ENCODE data around the gene GPD2. TPM values are rescaled to one million over a fixed set of nuclear protein-coding genes. Genes with fewer than 3 reads are reported as not detected.
"Not testable (repeated sequence)": the region's sequence is repeated elsewhere in the genome, so short reads cannot be mapped to it uniquely, and the experiment has no call there.

Gene GPD2
- polyA plus RNA-seq, 1 donor = 28.5 TPM

GRCh38 chr2:156526950-156527636 is 90.9 kb downstream of the GPD2 start:
- no peak for DNase-seq
- H3K36me3 ChIP-seq (ENCODE audit: control insufficient read depth, insufficient read depth, low read length) = peaks cover 4% of the 10 kb centered on the region
- no peak overlapping the region for H3K4me3 ChIP-seq (ENCODE audit: low read length)
- H3K27ac ChIP-seq (ENCODE audit: low read length) = no peak overlapping the region
- 100% methylated on average over 2 of the region's 2 CpGs for WGBS (ENCODE audit: insufficient coverage, low lambda C conversion rate)
- no peaks in the 10 kb centered on the region for H3K9me3 ChIP-seq (ENCODE audit: control insufficient read depth, low read depth, low read length)
- H3K27me3 ChIP-seq (ENCODE audit: control insufficient read depth, insufficient read depth, low read length) = no peaks in the 10 kb centered on the region
- H3K4me1 ChIP-seq (ENCODE audit: control insufficient read depth, insufficient read depth, low read length) = no peaks in the 10 kb centered on the region

GRCh38 chr2:156528583-156528982 is 92.4 kb downstream of the GPD2 start:
- not testable (repeated sequence) for DNase-seq; H3K36me3 ChIP-seq (ENCODE audit: control insufficient read depth, insufficient read depth, low read length); H3K27ac ChIP-seq (ENCODE audit: low read length); H3K4me3 ChIP-seq (ENCODE audit: low read length); H3K4me1 ChIP-seq (ENCODE audit: control insufficient read depth, insufficient read depth, low read length); H3K9me3 ChIP-seq (ENCODE audit: control insufficient read depth, low read depth, low read length); H3K27me3 ChIP-seq (ENCODE audit: control insufficient read depth, insufficient read depth, low read length)
- WGBS (ENCODE audit: insufficient coverage, low lambda C conversion rate) = no CpG with 5 or more reads among the region's 5 CpGs

GRCh38 chr2:156532989-156533388 is 96.8 kb downstream of the GPD2 start:
- H3K4me3 ChIP-seq (ENCODE audit: low read length) = no peak overlapping the region
- no peak for DNase-seq
- no CpG with 5 or more reads among the region's 2 CpGs for WGBS (ENCODE audit: insufficient coverage, low lambda C conversion rate)
- peaks cover 4% of the 10 kb centered on the region for H3K36me3 ChIP-seq (ENCODE audit: control insufficient read depth, insufficient read depth, low read length)
- H3K27me3 ChIP-seq (ENCODE audit: control insufficient read depth, insufficient read depth, low read length) = no peaks in the 10 kb centered on the region
- peaks cover 6% of the 10 kb centered on the region for H3K9me3 ChIP-seq (ENCODE audit: control insufficient read depth, low read depth, low read length)
- H3K4me1 ChIP-seq (ENCODE audit: control insufficient read depth, insufficient read depth, low read length) = peaks cover 3% of the 10 kb centered on the region
- no peak overlapping the region for H3K27ac ChIP-seq (ENCODE audit: low read length)

- Histone ChIP-seq H3K9me3 (ENCODE audit: control insufficient read depth, low read depth, low read length) (peaks cover 6% of the 10 kb centered on the region), H3K36me3 (ENCODE audit: control insufficient read depth, insufficient read depth, low read length) (peaks cover 2% of the 10 kb centered on the region), H3K27me3 (ENCODE audit: control insufficient read depth, insufficient read depth, low read length) (no peaks in the 10 kb centered on the region), H3K27ac (ENCODE audit: low read length) (peak overlapping the region; percentile 16), H3K4me1 (ENCODE audit: control insufficient read depth, insufficient read depth, low read length) (peaks cover 3% of the 10 kb centered on the region), H3K4me3 (ENCODE audit: low read length) (no peak overlapping the region)
- no CpG with 5 or more reads among the region's 2 CpGs for WGBS (ENCODE audit: insufficient coverage, low lambda C conversion rate)
- DNase-seq = peak in 1 of 2 donors; percentile 32
These were observed 100.4 kb downstream of the GPD2 start for GRCh38 chr2:156536534-156536933.

GRCh38 chr2:156537141-156537540 is 101.0 kb downstream of the GPD2 start:
- Histone ChIP-seq H3K9me3 (ENCODE audit: control insufficient read depth, low read depth, low read length) (peaks cover 6% of the 10 kb centered on the region), H3K27ac (ENCODE audit: low read length) (peak overlapping the region; percentile 16), H3K4me1 (ENCODE audit: control insufficient read depth, insufficient read depth, low read length) (peaks cover 3% of the 10 kb centered on the region), H3K4me3 (ENCODE audit: low read length) (no peak overlapping the region), H3K27me3 (ENCODE audit: control insufficient read depth, insufficient read depth, low read length) (no peaks in the 10 kb centered on the region), H3K36me3 (ENCODE audit: control insufficient read depth, insufficient read depth, low read length) (no peaks in the 10 kb centered on the region)
- 21% methylated on average over 2 of the region's 4 CpGs for WGBS (ENCODE audit: insufficient coverage, low lambda C conversion rate)
- peak; percentile 33 to 66 for DNase-seq

- WGBS (ENCODE audit: insufficient coverage, low lambda C conversion rate) = no CpG with 5 or more reads among the region's 2 CpGs
- Histone ChIP-seq H3K27me3 (ENCODE audit: control insufficient read depth, insufficient read depth, low read length) (no peaks in the 10 kb centered on the region), H3K36me3 (ENCODE audit: control insufficient read depth, insufficient read depth, low read length) (no peaks in the 10 kb centered on the region), H3K9me3 (ENCODE audit: control insufficient read depth, low read depth, low read length) (peaks cover 6% of the 10 kb centered on the region), H3K27ac (ENCODE audit: low read length) (no peak overlapping the region), H3K4me3 (ENCODE audit: low read length) (no peak overlapping the region), H3K4me1 (ENCODE audit: control insufficient read depth, insufficient read depth, low read length) (peaks cover 3% of the 10 kb centered on the region)
- no peak for DNase-seq
These were observed 101.9 kb downstream of the GPD2 start for GRCh38 chr2:156538083-156538504.

DNA sequence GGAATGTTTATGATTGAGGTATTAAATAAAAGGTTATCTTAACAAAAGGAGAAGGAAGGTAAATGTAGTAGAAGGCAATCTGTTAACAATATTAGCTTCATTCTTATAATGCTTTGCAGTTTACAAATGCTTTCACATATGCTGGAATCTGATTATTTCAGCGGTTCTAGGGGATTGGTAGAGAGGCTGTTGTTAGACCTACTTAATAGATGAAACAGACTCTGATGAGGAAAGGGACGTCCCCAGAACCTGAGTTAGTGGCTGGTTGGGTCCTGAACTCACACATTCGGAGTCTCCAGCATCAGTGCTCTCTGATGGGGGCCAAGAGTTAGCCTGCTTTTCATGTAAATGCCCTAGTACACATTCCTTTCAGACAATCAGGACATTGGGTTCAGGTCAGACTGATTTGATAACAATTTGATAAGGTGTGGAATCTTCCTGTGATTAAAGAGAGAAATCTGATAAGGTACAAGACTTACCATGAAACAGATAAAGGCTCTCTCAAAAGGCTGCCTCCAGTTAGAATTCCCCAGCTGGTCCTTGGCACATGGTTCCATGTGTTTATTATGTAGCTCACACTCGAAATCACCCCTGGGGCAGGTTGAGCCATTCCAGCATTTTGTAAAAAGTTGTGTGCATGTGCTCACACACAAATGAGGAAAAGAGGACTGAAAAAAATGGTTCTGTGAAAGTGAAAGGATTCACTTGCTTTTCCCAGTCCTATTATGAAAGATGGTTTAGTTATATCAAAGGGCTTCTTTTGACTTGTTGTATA is 103.1 kb downstream of the GPD2 start:
- no peak overlapping the region for H3K27ac ChIP-seq (ENCODE audit: low read length)
- no peaks in the 10 kb centered on the region for H3K9me3 ChIP-seq (ENCODE audit: control insufficient read depth, low read depth, low read length)
- DNase-seq = no peak
- H3K27me3 ChIP-seq (ENCODE audit: control insufficient read depth, insufficient read depth, low read length) = no peaks in the 10 kb centered on the region
- peaks cover 3% of the 10 kb centered on the region for H3K4me1 ChIP-seq (ENCODE audit: control insufficient read depth, insufficient read depth, low read length)
- H3K36me3 ChIP-seq (ENCODE audit: control insufficient read depth, insufficient read depth, low read length) = no peaks in the 10 kb centered on the region
- WGBS (ENCODE audit: insufficient coverage, low lambda C conversion rate) = no CpG with 5 or more reads among the region's 4 CpGs
- no peak overlapping the region for H3K4me3 ChIP-seq (ENCODE audit: low read length)

DNA sequence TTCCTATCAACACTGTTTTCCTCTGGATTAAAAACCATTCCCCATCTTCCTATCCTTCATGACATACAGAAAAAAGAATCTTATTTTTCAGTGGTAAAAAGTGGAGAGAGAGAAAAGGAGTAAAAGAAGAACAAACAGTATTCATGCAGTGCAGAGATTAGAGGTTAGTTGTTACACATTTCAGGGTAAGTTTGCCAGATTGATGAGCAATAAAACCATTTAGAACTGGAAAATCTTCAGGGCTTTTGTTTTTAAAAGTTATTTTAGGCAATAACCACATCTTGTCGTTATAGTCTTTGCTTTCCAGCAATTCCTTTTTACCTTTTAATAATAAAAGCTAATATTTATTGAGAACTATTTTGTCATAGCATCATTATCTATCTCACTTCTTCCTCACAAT is 104.5 kb downstream of the GPD2 start:
- no peaks in the 10 kb centered on the region for H3K27me3 ChIP-seq (ENCODE audit: control insufficient read depth, insufficient read depth, low read length)
- no peak overlapping the region for H3K4me3 ChIP-seq (ENCODE audit: low read length)
- WGBS (ENCODE audit: insufficient coverage, low lambda C conversion rate) = 38% methylated on average over 1 of the region's 1 CpG
- DNase-seq = no peak
- H3K36me3 ChIP-seq (ENCODE audit: control insufficient read depth, insufficient read depth, low read length) = no peaks in the 10 kb centered on the region
- no peaks in the 10 kb centered on the region for H3K9me3 ChIP-seq (ENCODE audit: control insufficient read depth, low read depth, low read length)
- no peak overlapping the region for H3K27ac ChIP-seq (ENCODE audit: low read length)
- H3K4me1 ChIP-seq (ENCODE audit: control insufficient read depth, insufficient read depth, low read length) = peaks cover 3% of the 10 kb centered on the region

DNA sequence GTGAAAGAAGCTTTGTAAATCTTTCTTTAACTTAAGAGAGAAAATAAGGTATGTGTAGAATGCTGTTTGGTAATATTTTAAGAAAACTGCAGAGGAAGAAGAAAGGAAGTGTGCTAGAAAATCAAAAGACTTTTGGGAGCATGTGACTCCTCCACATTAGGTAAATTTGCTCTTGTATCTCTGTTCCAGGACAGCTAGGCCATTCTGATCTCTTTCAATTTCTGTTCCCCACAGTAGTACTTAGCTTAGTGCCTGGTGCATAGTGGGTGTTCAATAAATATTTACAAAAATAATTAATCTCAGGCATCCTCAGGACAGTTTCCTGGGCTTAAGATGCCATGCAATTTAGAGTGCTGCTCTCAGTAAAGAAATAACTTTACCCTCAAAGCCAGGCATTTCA is 105.0 kb downstream of the GPD2 start:
- Histone ChIP-seq H3K9me3 (ENCODE audit: control insufficient read depth, low read depth, low read length) (no peaks in the 10 kb centered on the region), H3K27ac (ENCODE audit: low read length) (no peak overlapping the region), H3K4me1 (ENCODE audit: control insufficient read depth, insufficient read depth, low read length) (peaks cover 3% of the 10 kb centered on the region), H3K27me3 (ENCODE audit: control insufficient read depth, insufficient read depth, low read length) (no peaks in the 10 kb centered on the region), H3K36me3 (ENCODE audit: control insufficient read depth, insufficient read depth, low read length) (no peaks in the 10 kb centered on the region), H3K4me3 (ENCODE audit: low read length) (no peak overlapping the region)
- no peak for DNase-seq

GRCh38 chr2:156541706-156542105 is 105.5 kb downstream of the GPD2 start:
- no peak for DNase-seq
- Histone ChIP-seq H3K27ac (ENCODE audit: low read length) (no peak overlapping the region), H3K4me1 (ENCODE audit: control insufficient read depth, insufficient read depth, low read length) (peaks cover 3% of the 10 kb centered on the region), H3K27me3 (ENCODE audit: control insufficient read depth, insufficient read depth, low read length) (no peaks in the 10 kb centered on the region), H3K36me3 (ENCODE audit: control insufficient read depth, insufficient read depth, low read length) (no peaks in the 10 kb centered on the region), H3K4me3 (ENCODE audit: low read length) (no peak overlapping the region), H3K9me3 (ENCODE audit: control insufficient read depth, low read depth, low read length) (no peaks in the 10 kb centered on the region)
- 80% methylated on average over 1 of the region's 2 CpGs for WGBS (ENCODE audit: insufficient coverage, low lambda C conversion rate)
